MV-4-11 (cell line): Measurements from ENCODE around the gene RFX8.
"Not testable (repeated sequence)": the region's sequence is repeated elsewhere in the genome, so short reads cannot be mapped to it uniquely, and the experiment has no call there.

Source experiments
- DNase-seq: peaks from one replicate; lab custom pipeline; 2025; lab: John Stamatoyannopoulos, UW

RFX8 gene

DNA sequence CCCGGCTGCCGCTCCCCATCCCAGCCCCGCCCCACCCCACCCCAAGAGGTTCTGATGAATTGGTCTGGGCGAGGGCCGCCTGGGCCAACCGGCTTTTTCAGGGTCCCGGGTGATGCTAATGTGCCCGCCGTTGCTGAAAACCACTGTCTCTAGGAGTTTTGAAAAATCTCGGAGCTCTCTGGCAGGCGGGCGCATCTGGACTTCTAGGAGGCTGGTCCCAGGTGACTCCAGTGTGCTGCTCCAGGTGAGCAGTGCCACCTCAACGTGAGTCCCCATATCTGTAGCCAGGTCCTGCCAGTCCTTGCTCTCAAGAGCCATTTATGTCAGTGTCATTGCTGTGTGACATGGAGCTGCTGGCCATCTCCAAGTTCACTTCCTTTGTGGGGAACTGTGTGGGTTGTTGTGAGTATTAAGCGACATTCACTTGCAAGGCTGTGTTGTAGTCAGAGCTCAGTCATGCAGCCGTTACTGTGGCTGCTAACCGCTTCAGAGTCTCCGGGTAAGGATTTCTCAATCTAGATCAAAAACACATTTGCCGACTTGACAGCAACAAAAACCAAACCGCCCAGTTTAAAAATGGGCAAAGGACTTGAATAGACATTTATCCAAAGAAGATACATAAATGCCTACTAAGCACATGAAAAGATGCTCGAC lies at the start of gene RFX8:
Gene RFX8 (minus strand): TSS at position 382 of the 654 bp plus-strand sequence. CDS start 8,264 bp downstream, outside the sequence.
- peak; percentile 99 for DNase-seq

DNA sequence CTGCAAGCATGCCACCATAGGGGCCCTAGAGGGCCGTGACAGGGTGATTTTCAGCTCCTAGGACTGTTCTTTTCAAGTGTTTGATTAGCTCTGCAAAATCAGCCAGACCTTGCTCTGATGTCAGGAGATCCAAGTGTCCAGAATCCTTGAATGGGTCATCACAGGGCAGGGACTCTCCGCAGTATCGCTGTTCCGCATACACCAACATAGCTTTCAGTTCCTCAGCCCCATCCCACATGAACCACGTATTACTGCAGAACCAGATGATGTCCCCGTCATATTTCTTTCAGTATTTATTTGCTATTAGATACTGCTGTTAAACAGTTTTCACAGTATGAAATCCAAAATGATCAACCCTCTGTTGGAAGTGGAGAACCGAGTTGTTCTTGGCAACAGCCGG lies 46.6 kb upstream of the RFX8 start:
- peak; percentile 87 for DNase-seq

DNA sequence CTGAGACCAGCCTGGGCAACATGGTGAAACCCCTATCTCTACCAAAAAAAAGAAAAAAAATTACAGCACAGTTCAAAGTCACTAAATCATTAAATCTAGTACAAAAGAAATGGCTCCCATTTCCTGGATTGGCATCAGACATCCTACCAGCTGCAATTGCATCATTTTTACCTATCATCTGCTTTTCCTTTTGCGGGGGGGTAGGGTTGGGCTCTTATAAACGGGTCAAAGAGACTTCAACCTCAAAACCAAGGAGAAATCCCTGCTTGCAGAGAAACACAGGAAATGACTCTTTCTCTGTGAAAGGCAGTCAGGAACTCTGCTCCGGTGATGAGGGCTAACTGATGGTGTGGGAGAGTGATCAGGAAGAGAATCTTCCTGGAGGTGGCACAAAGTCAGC lies 45.3 kb upstream of the RFX8 start:
- DNase-seq = peak; percentile 31

DNA sequence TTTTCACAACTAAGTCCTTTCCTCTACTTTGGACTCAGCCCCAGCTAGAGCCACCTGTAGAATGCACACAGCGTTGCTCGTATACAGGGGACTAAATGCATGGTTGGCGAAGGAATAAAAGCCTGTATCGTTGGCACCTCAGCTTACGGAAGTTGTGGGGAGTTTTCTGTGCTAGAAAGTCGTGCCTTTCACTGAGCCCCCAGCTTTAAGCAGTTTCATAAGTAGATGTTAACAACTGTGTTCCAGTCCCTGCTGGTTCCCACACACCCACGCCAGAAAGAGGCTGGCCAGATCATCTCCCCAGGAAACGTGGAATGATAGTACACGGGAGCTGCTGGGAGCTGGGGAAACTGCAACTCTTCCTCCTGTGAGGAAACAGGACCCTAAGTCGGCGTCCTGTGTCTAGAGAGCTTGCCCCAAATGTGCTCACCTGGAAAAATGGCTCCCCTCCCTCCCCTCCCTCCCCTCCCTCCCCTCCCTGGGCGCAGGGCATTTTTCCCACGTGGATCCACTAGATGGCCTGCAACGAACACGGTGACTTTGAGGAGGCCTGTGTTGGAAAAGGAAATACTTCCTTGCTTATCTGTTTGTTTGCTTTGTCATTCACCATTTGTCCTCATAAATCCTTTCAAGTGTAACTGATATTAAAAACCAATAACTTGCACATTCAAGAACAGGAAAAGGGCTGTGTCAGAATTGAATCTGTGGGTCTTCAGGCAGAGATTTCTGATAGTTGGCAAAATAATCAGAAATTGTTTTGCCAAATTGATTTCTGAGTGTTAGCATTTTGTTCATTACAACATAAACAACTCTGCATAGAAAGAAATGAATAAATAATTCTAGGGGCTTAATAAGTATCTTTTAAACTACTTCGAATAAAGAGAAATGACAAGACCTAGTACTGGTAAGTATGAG lies 43.9 kb upstream of the RFX8 start:
- DNase-seq = no peak

DNA sequence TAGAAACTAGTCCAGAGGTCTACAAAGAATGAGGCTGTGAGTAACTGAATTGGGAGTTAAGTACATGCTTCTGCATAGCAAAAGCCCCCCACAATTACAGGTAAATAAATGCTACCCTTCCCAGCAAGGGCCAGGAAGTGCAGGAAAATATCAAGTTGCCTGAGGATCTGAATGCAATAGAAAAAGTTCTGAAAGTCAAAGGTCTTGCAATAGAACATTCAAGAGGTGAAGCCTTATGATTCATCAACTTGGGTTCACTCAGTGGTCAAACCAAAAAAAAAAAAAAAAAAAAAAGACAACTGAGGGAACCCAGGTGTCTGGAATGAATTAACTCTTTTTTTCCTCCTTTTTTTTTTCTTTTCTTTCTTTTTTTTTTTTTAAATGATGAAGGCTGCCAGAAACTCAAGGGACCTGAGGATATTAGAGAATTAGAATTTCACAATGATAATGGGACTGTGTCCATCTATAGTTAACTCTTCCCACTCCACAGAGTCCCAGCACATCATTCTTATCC lies 42.9 kb upstream of the RFX8 start:
- peak; percentile 62 for DNase-seq

DNA sequence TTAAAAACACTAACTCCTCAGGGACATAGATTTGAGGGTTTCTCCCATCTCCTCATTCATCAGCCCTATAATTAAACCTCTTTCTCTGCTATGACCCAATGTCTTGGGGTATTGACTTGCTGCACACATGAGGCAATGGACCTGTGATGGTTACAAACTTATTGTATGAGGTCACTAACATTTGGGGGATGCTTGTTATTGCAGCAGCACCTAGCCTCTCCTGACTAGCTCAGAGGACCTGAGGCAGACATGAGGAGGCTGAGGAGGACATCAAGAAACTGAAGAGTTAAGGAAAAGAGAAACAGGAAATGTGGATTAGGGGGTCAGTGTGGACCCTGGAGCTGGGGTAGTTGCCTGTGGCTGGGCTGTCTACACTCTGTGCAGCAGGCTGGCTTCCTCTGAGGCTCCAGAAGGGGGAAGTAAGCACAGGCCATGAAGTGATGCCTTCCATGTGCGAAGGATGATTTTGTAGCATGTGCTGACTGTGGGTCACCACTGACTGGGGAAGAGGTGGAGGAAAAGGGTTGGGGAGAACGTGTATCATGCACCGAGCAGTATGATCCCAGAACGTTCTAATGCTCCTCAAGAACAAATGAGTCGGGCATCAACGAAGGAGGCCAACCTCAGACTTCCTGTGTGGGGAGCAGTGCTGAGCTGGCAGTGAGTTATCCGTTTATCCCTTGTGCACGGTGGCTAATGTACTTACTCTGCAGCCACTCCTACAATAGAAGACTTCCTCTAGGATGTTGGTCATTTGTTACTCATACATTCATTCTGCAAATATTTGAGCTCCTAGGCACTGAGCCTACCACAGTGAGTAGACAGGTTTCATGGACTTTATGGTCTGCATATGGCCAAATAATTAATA lies 42.1 kb upstream of the RFX8 start:
- peak; percentile 94 for DNase-seq

DNA sequence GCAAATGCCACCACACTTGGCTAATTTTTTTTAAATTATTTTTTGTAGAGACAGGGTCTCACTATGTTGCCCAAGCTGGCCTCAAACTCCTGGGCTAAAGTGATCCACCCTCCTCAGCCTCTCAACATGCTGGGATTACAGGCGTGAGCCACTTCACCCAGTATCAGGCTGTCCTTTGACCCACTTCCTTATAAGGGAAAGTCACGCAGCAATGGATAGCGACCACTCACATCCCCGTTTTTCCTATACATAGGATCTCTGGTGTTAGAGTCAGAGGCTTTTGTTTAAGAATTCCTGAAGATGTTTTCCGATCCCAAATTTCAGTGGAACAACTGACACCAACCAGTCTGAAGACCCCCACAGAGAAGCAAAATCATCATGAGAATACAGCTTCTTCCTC lies 41.4 kb upstream of the RFX8 start:
- no peak for DNase-seq

DNA sequence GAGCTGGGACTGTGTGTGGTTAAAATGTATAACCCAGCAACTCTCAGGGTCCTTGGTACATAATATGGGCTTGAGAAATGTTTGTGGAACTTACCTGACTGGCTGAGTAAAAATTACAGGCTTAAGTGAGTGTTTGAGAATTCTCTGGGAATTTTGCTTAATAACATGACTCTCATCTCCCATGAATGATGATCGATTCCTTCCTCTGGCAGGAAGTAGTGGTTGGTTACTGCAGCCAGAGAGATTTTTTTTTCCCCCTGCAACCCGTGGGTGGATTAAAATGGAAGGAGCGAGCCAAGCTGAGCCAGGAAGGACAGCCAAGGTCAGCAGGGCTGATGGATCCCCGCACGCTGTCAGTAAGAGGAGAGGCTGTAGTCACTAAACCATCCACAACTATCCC lies 40.6 kb upstream of the RFX8 start:
- DNase-seq = no peak

DNA sequence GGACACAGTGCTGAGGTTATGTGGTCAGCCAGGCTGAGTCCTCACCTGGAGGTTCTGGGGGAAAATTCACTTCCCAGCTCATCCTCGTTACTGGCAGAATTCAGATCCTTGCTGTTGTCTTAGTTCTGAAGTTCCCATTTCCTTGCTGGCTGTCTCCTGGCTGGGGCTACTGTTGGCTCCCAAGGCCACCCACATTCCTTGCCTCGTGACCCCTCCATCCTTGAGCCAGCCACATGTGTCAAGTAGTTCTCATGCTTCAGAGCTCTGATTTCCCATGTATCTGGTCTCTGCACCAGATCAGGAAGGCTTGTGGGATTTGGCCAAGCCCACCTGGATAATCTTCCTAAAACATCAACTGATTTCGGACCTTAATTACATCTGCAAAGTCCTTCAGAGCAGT lies 38.1 kb upstream of the RFX8 start:
- DNase-seq = no peak

DNA sequence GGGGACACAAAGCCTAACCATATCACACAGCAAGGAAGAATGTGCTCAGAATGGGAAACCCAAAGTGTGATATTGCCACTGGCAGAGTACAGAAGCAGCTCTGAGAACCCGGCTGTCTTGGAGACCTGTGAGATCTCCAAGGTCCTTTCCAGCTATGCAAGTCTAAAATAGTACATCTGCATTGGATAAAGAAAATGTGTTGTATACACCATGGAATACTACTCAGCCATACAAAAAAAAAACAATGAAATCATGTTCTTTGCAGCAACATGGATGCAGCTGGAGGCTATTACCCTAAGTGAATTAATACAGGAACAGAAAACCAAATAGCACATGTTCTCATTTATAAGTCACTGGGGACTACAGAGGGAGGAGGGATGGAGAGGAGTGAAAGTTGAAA lies 36.5 kb upstream of the RFX8 start:
- no peak for DNase-seq

DNA sequence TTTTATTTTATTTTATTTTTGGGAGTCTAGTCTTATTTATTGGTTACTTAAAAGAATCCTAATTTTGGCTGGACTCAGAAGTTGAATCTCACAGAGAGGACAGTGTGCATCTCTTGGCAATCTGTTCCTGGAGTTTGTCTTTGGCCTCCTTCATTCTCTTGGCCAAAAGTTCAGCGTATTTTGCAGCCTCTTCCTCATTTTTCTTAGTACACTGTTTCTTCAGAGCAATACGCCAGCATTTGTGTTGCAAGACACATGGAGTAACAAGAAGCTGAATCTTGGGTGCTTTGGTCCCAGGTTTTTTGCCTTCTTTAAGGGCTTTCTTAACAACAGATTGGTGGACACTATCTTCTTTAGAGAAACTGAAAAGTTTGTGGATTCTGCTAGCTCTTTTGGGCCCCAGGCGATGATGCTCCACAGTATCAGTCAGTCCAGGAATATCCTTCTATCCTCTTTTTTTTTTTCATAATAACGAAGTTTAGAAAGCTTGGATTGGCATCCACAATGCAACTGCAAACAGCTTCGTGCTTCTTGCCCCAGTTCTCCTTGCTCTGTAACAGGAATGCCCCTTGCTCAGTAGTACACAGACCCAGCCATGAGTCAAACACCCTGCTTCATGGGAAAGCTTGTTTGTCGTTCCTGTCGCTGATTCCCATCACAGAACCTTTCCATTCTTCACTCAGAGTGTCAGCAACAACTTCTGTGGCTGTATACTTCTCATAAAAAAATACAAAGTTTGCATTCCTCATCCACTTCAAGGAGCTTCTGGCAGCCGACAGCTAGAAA lies 34.8 kb upstream of the RFX8 start:
- DNase-seq = peak; percentile 86

DNA sequence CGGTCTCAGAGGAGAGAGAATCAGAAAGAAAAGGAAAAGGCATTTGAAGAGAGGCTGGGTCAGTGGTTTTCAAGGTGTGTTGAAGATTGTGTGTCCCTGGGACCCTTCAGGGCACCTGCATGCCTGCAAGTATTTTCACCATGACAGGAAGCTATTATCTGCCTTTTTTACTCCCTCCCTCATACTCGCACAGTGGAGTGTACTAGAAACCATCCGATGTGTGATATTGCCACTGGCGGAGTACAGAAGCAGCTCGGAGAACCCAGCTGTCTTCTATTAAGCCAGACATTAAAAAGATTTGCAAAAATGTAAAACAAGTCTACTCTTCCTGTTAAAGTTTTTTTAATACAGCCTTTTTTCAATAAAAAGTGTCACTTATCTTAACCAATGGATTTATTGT lies 33.7 kb upstream of the RFX8 start:
- no peak for DNase-seq

DNA sequence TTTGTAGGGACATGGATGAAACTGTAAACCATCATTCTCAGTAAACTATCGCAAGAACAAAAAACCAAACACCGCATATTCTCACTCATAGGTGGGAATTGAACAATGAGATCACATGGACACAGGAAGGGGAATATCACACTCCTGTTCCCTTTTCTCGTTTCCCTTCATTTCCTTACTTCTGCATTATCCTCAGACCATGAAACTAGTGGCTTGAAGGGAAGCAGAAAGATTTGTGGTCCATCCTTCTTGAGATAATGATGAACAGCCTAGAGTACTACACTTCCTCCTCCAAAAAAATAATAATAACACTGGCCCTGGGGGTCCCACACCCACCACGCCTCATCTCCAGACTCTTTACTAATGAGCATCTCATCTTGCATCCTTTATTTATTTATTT lies 30.4 kb upstream of the RFX8 start:
- DNase-seq = peak; percentile 65

DNA sequence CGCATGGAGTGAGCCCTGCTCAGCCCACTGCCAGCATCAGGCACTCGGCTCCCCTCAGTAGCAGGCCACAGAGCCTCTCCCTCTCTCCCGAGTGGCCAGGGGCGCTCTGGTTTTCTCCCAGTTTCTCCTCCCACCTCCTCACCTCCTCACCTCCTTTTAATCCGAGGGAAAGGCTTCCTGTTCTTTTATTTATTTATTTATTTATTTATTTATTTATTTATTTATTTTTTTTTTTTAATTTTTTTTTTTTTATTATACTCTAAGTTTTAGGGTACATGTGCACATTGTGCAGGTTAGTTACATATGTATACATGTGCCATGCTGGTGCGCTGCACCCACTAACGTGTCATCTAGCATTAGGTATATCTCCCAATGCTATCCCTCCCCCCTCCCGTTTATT lies 29.8 kb upstream of the RFX8 start:
- not testable (repeated sequence) for DNase-seq

DNA sequence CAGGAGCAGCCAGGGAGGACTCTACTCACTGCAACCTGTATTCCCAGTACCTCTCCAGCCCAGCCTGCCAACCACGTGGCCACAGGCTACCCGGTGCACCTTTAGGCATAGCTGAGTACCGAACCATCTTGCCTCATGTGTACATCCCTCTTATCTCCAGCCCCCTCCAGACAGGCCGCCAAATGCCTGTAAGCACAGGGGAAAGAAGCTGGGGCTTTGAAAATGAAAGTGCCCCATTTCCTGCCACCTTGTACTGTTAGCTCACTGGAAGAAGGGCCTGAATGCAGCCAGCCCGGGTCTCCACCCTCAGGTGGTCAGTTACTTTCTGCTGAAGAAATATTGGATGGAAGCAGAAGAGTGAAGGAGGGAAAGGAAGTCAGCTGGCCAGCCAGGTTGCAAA lies 27.2 kb upstream of the RFX8 start:
- no peak for DNase-seq

DNA sequence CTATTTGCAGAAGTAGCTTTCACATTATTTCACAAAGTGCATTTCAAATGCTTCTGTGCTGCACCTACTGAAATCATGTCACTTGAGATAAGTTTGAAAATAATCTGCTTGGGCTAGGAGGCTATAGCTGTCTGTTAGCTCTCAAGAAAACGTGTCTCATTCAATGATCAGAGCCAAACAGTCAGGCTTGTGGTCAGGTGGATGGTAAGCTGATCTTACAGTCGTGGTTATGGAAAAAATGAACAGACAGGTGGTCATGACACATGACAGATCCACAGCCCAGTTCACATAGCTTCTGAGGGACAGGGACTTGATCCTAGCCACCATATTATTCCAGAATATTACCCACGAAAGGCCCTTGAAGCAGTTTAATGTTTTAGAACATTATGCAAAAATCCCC lies 26.5 kb upstream of the RFX8 start:
- DNase-seq = peak; percentile 35

DNA sequence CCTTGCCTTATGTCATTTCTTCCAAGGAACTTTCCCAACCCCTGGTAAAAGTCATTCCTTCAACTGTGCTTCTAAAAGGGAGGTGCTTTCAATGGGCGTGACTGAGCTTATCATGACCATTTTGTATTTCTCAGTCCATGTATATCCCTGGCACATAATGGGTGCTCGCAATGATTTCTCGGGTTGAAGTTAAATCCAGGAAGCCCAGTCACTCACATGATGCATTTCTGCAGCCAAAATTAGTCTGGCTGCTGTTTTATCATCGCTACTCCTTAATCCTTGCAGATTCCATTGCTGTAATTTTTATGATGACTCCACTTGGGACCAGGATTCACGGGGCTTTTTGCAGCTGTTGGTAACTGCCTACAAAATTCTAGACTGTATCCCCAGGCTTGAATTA lies 25.9 kb upstream of the RFX8 start:
- no peak for DNase-seq

DNA sequence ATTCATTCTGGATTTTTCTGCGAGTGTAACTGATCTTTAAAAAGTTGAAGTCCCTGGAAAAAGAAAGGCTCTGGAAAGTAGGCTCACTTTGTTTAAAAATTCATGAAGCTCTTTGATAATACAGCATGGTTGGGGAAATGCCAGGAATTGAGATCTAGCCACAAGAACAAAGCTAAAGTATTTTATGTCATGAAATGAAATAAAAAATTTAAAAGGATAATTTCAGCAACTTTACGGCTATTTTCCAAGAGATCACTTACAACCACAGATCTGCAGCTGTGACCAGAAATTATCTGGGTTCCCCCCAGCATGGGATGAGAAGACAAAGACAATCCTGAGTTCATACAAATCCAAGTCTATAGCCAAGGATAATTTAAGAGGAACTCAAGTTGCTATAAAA lies 25.3 kb upstream of the RFX8 start:
- no peak for DNase-seq

DNA sequence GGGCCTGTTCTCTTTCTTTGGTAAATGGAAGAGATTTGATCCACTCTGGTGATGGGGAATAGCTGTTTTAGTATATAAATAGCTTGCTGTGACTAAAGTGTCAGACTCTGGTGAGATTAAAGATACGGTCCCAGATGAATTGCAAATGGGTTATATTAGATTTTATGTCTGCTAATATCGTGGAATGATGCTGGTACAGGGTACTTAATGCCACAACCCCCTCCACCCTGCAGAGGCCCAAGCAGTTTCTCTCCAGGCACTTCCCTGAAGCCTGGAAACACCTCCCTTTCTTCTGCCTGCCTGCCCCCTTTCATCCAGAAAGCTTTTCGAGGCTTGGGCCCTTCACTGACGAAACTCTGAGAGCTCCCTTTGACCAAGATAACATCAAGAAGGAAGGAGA lies 21.4 kb upstream of the RFX8 start:
- DNase-seq = no peak

DNA sequence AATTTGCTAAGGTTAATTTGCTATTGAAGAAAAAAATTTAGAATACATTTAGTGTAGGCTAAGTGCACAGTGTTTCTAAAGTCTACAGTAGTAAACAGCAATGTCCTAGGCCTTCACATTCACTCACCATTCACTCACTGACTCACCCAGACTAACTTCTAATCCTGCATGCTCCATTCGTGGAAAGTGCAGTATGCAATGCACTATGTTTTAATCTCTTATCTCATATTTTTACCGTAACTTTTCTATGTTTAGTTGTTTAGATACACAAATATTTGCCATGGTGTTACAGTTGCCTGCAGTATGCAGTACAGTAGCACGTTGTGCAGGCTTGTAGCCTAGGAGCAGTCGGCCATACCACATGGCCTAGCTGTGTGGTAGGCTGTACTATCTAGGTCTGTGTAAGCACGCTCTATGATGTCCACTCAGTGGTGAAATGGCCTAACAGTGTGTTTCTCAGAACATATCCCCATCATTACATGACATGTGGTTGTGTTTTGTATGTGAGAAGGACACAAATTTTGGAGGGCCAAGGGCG lies 18.1 kb upstream of the RFX8 start:
- no peak for DNase-seq

DNA sequence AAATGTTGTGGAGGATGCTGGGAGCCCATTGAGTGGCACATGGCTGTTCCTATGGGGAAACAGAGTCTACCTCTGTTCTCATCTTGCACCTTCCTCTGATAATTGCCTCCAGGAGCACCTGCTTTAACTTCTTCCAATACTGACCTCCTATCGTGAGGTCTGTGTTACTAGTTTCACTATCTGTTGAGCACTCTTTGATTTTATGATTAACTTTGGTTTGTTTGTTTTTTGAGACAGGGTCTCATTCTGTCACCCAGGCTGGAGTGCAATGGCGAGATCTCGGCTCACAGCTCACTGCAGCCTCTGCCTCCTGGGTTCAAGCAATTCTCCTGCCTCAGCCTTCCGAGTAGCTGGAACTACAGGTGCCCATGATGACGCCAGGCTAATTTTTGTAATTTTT lies 12.1 kb upstream of the RFX8 start:
- no peak for DNase-seq
